Measurements from ENCODE around the gene KRTAP12-2.

The KRTAP12-2 gene, protein sequence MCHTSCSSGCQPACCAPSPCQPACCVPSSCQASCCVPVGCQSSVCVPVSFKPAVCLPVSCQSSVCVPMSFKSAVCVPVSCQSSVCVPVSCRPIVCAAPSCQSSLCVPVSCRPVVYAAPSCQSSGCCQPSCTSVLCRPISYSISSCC

DNA sequence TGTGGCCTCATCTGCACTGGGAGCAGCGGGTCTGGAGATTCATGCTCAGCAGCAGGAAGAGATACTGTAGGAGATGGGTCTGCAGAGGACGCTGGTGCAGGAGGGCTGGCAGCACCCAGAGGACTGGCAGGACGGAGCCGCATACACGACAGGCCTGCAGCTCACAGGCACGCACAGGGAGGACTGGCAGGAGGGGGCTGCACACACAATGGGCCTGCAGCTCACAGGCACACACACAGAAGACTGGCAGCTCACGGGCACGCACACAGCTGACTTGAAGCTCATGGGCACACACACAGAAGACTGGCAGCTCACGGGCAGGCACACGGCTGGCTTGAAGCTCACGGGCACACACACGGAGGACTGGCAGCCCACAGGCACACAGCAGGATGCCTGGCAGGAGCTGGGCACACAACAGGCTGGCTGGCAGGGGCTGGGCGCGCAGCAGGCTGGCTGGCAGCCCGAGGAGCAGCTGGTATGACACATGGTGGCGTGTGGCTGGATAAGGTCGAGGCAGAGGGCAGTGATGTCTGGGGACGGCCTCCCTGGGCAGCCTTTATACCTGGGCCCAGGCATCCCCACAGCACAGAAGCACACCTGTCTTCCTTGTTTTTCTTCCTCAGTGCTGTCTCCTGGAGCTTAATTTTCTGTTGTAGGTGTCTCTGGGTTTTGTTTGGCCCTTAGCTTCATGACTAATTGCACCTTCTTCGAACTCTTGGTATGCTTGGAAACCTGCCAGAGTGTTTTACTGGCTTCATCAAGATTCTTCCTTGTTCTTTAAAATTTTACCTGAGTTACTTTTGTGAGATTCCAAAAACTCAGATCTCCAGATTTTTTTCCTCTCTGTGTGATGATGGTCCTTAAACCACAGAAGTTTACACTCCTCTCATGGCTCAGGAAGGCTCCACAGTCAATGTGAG, at the start of gene KRTAP12-2:
KRTAP12-2 (minus strand) TSS at position 527 of the 920 bp plus-strand sequence; CDS start at position 486, 41 bp downstream.
- H3K4me3 ChIP-seq (ENCODE audit: low read depth, low read length) = no peak within 1 kb of the TSS
- no peak for DNase-seq (ENCODE audit: low read depth)
- TF ChIP-seq, protein P1, sequence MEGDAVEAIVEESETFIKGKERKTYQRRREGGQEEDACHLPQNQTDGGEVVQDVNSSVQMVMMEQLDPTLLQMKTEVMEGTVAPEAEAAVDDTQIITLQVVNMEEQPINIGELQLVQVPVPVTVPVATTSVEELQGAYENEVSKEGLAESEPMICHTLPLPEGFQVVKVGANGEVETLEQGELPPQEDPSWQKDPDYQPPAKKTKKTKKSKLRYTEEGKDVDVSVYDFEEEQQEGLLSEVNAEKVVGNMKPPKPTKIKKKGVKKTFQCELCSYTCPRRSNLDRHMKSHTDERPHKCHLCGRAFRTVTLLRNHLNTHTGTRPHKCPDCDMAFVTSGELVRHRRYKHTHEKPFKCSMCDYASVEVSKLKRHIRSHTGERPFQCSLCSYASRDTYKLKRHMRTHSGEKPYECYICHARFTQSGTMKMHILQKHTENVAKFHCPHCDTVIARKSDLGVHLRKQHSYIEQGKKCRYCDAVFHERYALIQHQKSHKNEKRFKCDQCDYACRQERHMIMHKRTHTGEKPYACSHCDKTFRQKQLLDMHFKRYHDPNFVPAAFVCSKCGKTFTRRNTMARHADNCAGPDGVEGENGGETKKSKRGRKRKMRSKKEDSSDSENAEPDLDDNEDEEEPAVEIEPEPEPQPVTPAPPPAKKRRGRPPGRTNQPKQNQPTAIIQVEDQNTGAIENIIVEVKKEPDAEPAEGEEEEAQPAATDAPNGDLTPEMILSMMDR (IDR thresholded peaks at IDR 0.05; ENCODE audit: insufficient read depth, low read depth, low read length, missing control alignments) = no peak

DNA sequence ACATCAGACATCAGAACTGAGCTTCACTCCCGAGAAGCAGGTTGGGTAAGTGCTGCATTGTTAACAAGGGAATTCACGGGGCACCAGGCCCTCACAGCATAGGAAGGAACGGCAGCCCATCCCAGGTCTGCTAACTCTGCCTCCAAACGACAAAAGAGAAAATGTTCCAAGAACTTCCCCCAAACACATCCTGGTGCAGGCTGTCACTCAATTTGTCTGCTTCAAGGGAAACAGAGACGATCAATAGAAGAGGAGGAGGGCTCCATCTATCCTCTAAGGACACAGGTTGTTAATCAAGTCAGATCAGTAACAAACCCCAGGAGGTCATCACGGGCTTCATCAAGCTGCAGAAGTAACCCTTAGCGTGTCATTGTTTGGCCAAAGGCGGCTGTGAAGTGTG, 48.2 kb upstream of the KRTAP12-2 start:
- no peak for DNase-seq (ENCODE audit: low read depth)
- TF ChIP-seq, protein P1 (IDR thresholded peaks at IDR 0.05; ENCODE audit: insufficient read depth, low read depth, low read length, missing control alignments) = no peak
- no peak overlapping the region for H3K4me3 ChIP-seq (ENCODE audit: low read depth, low read length)

DNA sequence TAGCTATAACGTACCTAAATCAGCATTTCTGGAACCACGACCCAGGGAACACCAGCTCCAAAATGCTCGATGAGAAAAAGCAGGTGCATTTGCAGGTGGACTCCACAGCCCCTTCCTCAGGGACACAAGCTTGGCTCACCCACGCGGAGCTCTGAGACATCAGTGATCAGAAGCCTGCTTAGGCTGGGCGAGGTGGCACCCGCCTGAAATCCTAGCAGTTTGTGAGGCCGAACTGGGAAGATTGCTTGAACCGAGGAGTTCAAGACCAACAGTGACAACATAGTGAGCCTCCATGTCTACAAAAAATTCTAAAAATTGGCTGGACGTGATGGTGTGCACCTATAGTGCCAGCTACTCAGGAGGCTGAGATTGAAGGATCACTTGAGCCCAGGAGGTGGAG, 47.1 kb upstream of the KRTAP12-2 start:
- H3K4me3 ChIP-seq (ENCODE audit: low read depth, low read length) = no peak overlapping the region
- TF ChIP-seq, protein P1 (IDR thresholded peaks at IDR 0.05; ENCODE audit: insufficient read depth, low read depth, low read length, missing control alignments) = no peak
- DNase-seq (ENCODE audit: low read depth) = no peak

DNA sequence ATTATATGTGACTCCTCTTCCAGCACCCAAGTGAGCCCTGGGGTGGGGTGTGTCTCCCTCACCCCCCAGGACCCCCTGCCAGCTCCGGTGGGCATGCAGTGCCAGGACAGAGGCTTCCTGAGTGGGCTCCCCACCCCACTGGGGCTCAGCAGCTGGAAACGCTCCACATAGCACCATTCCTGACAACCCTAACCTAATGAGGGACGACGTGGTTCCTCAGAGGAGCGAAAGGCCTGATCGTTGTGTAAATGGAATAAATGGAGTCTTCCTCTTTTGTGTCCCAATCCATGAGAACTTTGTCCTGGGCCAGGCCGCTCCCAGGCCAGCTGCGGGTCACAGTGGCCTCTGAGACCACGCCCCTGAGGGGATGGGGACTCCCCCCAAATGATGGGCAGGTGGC, 46.4 kb upstream of the KRTAP12-2 start:
- no peak for DNase-seq (ENCODE audit: low read depth)
- TF ChIP-seq, protein P1 (IDR thresholded peaks at IDR 0.05; ENCODE audit: insufficient read depth, low read depth, low read length, missing control alignments) = no peak

DNA sequence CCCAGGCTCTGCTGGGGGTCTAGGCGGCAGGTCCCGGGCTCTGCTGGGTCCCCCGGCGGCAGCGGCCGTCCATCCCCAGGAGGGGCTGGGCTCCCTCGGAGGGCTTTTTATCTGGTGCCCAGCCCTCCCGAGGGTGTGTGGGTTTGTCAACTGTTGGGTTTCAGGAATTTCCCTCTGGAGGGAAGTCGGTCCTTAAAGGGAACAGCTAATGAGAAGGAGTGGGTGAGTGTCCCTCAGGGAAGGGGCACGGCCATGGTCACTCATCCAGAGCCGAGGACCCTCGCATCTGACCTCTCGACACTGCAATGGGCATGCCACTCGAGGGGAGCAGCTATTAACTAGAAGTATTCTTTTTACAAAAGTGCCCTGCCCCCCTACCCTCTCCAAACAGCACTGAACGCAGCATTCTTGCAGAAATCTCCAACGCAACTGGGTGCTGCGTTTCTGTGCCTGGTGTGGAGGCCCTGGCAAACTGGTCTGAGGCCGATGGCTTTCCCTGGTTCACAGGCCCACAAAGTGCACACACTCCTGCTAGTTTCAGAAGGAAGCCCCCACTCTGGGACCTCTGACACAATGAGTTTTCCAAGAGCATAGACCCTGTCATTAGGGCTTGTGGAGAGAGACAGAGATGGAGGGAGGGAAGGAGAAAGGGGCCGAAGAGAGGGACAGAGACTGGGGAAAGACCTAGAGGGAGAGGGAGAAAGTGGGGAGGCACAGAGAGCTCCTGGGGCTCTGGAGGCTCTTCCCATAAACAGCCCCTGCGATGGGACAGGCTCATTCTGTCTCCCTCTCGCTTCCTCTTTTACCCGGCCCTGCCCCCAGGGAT, 45.7 kb upstream of the KRTAP12-2 start:
- no peak overlapping the region for H3K4me3 ChIP-seq (ENCODE audit: low read depth, low read length)
- DNase-seq (ENCODE audit: low read depth) = no peak
- TF ChIP-seq, protein P1 (IDR thresholded peaks at IDR 0.05; ENCODE audit: insufficient read depth, low read depth, low read length, missing control alignments) = no peak

More for the DNA sequence above, 46.4 kb upstream of the KRTAP12-2 start:
- no peak overlapping the region for H3K4me3 ChIP-seq (ENCODE audit: low read depth, low read length)

DNA sequence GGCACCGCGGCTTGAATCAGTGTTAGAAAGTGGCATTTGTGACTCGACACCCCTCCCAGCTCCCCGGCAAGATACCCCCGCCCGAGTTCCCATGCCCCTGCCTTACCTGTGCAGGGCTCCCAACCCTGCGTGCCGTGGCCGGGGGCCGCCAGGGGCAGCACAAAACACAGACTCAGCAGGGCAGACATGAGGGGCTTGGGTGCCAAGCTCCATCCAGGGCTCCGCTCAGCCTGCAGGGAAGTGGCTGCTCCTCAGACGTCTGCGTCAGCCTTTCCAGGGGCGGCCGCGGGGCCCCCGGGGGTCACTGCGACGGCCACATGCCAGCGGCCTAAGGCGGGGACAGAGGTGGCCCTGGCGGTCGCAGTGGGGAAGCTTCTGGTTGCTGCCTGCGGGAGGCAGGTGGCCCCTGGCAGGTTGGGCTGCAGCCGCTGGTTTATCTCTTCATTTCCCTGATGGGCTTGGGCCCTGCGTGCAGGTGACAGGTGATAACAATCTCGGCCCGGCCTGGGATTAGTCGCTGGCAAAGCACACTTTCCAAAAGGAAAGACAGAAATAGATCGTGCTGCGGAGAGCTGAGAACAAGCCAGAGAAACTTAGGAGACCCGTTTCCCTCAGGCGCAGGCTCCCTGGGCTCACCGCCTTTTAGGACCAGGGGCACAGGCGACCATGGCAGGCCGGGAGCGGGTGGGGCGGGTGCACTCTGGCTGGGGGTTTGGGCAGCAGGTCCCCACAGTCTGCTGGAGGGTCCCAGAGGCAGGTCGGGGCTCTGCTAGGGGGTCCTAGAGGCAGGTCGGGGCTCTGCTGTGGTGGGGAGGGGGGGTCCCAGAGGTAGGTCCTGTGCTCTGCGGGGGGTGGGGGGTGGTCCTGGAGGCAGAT, 44.8 kb upstream of the KRTAP12-2 start, which contains the start of gene TSPEAR:
TSPEAR (minus strand) TSS at position 246 of the 876 bp plus-strand sequence; CDS start at position 188, 58 bp downstream.
- no peak for DNase-seq (ENCODE audit: low read depth)
- TF ChIP-seq, protein P1 (IDR thresholded peaks at IDR 0.05; ENCODE audit: insufficient read depth, low read depth, low read length, missing control alignments) = no peak
- no peak within 1 kb of the TSS for H3K4me3 ChIP-seq (ENCODE audit: low read depth, low read length)
